Panc1 (cell line): ENCODE results near the gene SAPCD1. TPM values are rescaled to one million over a fixed set of nuclear protein-coding genes. Genes with fewer than 3 reads are reported as not detected.
A peak's percentile ranks its signal among the peaks of the same experiment; 100 is the strongest.

Experiments used
- ATAC-seq: fragments of 200-7000 bp; cut with Tn5 transposase; 2 replicates; pipeline ENCODE4 v1.9.1; 2020; ENCODE audit warnings: mild to moderate bottlenecking, moderate library complexity
- BruUV-seq: library from RNA; stranded (reverse); fragments of 400-500 nt; replicated peaks from 2 replicates; lab custom pipeline; 2021; lab: Mats Ljungman, UMichigan
- CTCF ChIA-PET: fragments of 300-600 bp; sonication (Branson Sonifier 250); formaldehyde crosslinking; loops from one replicate; lab custom pipeline; 2022; ENCODE audit warnings: antibody characterized with exemption; lab: Charles Lee
- POLR2A ChIA-PET: fragments of 300-600 bp; sonication (Branson Sonifier 250); formaldehyde crosslinking; loops from one replicate; lab custom pipeline; 2022; ENCODE audit warnings: antibody characterized with exemption; lab: Charles Lee
- DNase-seq: peaks from one replicate; pipeline ENCODE4 v3.0.0-alpha.2; 2010; ENCODE audit warnings: low read depth, low spot score
- H3K27ac ChIP-seq: 2 replicates; pipeline ENCODE4 v1.5.1; 2011; ENCODE audit warnings: mild to moderate bottlenecking, low read length, inconsistent platforms
- H3K27me3 ChIP-seq: fragments of 200-500 bp; sonication (Bioruptor generic); 2 replicates; pipeline ENCODE4 v1.6.0; 2014; ENCODE audit warnings: low read length, inconsistent platforms; ENCODE audit not compliant: control insufficient read depth, insufficient read depth
- H3K36me3 ChIP-seq: fragments of 200-500 bp; sonication (Bioruptor generic); 2 replicates; pipeline ENCODE4 v1.5.1; 2014; ENCODE audit warnings: inconsistent platforms, mild to moderate bottlenecking, low read length, moderate library complexity; ENCODE audit not compliant: control insufficient read depth, insufficient read depth
- H3K4me1 ChIP-seq: 2 replicates; pipeline ENCODE4 v1.5.1; 2011; ENCODE audit warnings: inconsistent platforms, mild to moderate bottlenecking, low read length, moderate library complexity; ENCODE audit not compliant: control insufficient read depth, insufficient read depth
- H3K4me3 ChIP-seq, 2 experiments: 2 replicates each; pipeline ENCODE4 v1.5.1; 2011 to 2012; ENCODE audit warnings: low read depth in 2 of 2, low read length in 2 of 2, mild to moderate bottlenecking in 2 of 2, inconsistent platforms in 1 of 2, moderate library complexity in 1 of 2
- H3K9me3 ChIP-seq: fragments of 200-500 bp; sonication (Bioruptor generic); 2 replicates; pipeline ENCODE4 v1.5.1; 2014; ENCODE audit warnings: low read depth, mild to moderate bottlenecking, inconsistent platforms, low read length, moderate library complexity; ENCODE audit not compliant: control insufficient read depth, insufficient read depth
- CTCF ChIP-seq: fragments of 450-650 bp; IDR thresholded peaks from 2 replicates; pipeline ENCODE4 v1.5.1; 2017; ENCODE audit warnings: mild to moderate bottlenecking
- POLR2AphosphoS5 ChIP-seq: IDR thresholded peaks from 2 replicates; pipeline ENCODE4 v1.6.1; 2012; ENCODE audit warnings: mild to moderate bottlenecking, low read depth, low read length, moderate library complexity
- REST ChIP-seq, 2 experiments: IDR thresholded peaks; 2 replicates each; pipeline ENCODE4 v1.6.1; 2011 to 2012; ENCODE audit warnings: low read depth in 2 of 2, control low read depth in 1 of 2, low read length in 1 of 2, mild to moderate bottlenecking in 1 of 2, moderate library complexity in 1 of 2; ENCODE audit not compliant: insufficient read depth in 1 of 2
- SIN3A ChIP-seq: IDR thresholded peaks from 2 replicates; pipeline ENCODE4 v1.6.1; 2012; ENCODE audit warnings: low read depth, mild to moderate bottlenecking, low read length, moderate library complexity, borderline replicate concordance; ENCODE audit not compliant: insufficient read depth
- TCF7L2 ChIP-seq: IDR thresholded peaks from 2 replicates; pipeline ENCODE4 v1.6.1; 2011; ENCODE audit warnings: mild to moderate bottlenecking, low read depth, low read length, inconsistent platforms
- in situ Hi-C: cut with HindIII; loops from 2 replicates; pipeline ENCODE4 v1.10.0; 2016; ENCODE audit warnings: low sequenced_read_pairs, low pct_unique_long_range_greater_than_20kb
- intact Hi-C: fragments of 100-400 bp; cut with micrococcal nuclease; formaldehyde crosslinking; loops from one replicate; pipeline ENCODE4 v1.10.0; 2022; ENCODE audit not compliant: unreplicated experiment
- total RNA-seq: library from RNA; stranded (reverse); gene quantifications from one replicate; pipeline ENCODE4 v1.2.1, GENCODE V29; 2021; ENCODE audit not compliant: unreplicated experiment

SAPCD1 gene
- total RNA-seq, 1 experiment from 2014 or later, result 6.3 TPM

- CTCF ChIA-PET, result interaction anchor here (0.6 to 1.4 kb wide), 2 partner anchors 19 to 34 kb away, joined by 6 read pairs; partner anchors contain the start of gene LSM2
Measured at GRCh38 chr6:31771992-31772358, 9.5 kb downstream of the SAPCD1 start.

GRCh38 chr6:31775184-31775583, 12.7 kb downstream of the SAPCD1 start:
- Histone ChIP-seq H3K27ac (peak overlapping the region; percentile 42), H3K27me3 (no peaks in the 10 kb centered on the region), H3K4me3 (no peak overlapping the region), H3K36me3 (no peaks in the 10 kb centered on the region), H3K9me3 (no peaks in the 10 kb centered on the region), H3K4me1 (peaks cover 31% of the 10 kb centered on the region)
- ATAC-seq (peak; percentile 28; the same call in 1 of the 2 replicates), DNase-seq (no peak)
- TF ChIP-seq CTCF, result no peak
- no peak for TF ChIP-seq TCF7L2
- TF ChIP-seq SIN3A, result no peak
- TF ChIP-seq POLR2AphosphoS5, result no peak
- no peak for TF ChIP-seq REST (IDR thresholded peaks at IDR 0.05; ENCODE audit: insufficient read depth in 1 of 2, low read depth in 2 of 2, low read length in 1 of 2)
- ChIA-PET CTCF (interaction anchor here (0.6 to 1.2 kb wide), 3 partner anchors 16 to 192 kb away, joined by 3 to 7 read pairs (median 5); no protein-coding TSS in a partner anchor), POLR2A (interaction anchor here (0.5 to 0.7 kb wide), 4 partner anchors 60 to 1543 kb away, joined by 3 to 8 read pairs (median 4); partner anchors contain the start of gene DXO)
- intact Hi-C loops (loop anchor here (10.0 kb wide), 1 partner anchor 50 kb away; the partner anchor contains the start of gene HSPA1B), in situ Hi-C loops (no loop called here)
- no TSS peak for BruUV-seq

More at GRCh38 chr6:31771992-31772358, 9.5 kb downstream of the SAPCD1 start:
- Histone ChIP-seq H3K36me3 (no peaks in the 10 kb centered on the region), H3K27ac (no peak overlapping the region), H3K9me3 (no peaks in the 10 kb centered on the region), H3K27me3 (no peaks in the 10 kb centered on the region), H3K4me1 (peaks cover 20% of the 10 kb centered on the region), H3K4me3 (no peak overlapping the region)
- no peak for TF ChIP-seq SIN3A
- TF ChIP-seq CTCF, result no peak
- TF ChIP-seq TCF7L2, result no peak
- TF ChIP-seq REST (IDR thresholded peaks at IDR 0.05; ENCODE audit: insufficient read depth in 1 of 2, low read depth in 2 of 2, low read length in 1 of 2), result no peak
- no peak for TF ChIP-seq POLR2AphosphoS5
- no peak for DNase-seq
- no peak for ATAC-seq
- intact Hi-C loops (loop anchor here (5.0 to 10.0 kb wide), 2 partner anchors 53 to 90 kb away; partner anchors contain the start of genes HSPA1B and LY6G5C), in situ Hi-C loops (no loop called here)
- POLR2A ChIA-PET, result no interaction called here
- no TSS peak for BruUV-seq
